ENCODE measurements around the gene MTARC1. TPM values are rescaled to one million over a fixed set of nuclear protein-coding genes. Genes with fewer than 3 reads are reported as not detected.

Gene MTARC1
- total RNA-seq, result 1.0 and 3.6 TPM in 2 replicates

- peak in 1 of 2 donors; percentile 50 for DNase-seq (ENCODE audit: low read depth in 2 of 2)
Measured at GRCh38 chr1:220786337-220787068, at the start of gene MTARC1. Gene MTARC1, plus strand, starts transcription at chr1:220786913. Its CDS starts 32 bp downstream, at chr1:220786945.

- no peak for DNase-seq (ENCODE audit: low read depth in 2 of 2)
Measured at GRCh38 chr1:220741349-220741748, 45.4 kb upstream of the MTARC1 start.

GRCh38 chr1:220741825-220742224, 44.9 kb upstream of the MTARC1 start:
- no peak for DNase-seq (ENCODE audit: low read depth in 2 of 2)

GRCh38 chr1:220742520-220742919, 44.2 kb upstream of the MTARC1 start:
- no peak for DNase-seq (ENCODE audit: low read depth in 2 of 2)

GRCh38 chr1:220746851-220747250, 39.9 kb upstream of the MTARC1 start:
- DNase-seq (ENCODE audit: low read depth in 2 of 2), result no peak

- no peak for DNase-seq (ENCODE audit: low read depth in 2 of 2)
Measured at GRCh38 chr1:220747437-220748088, 39.1 kb upstream of the MTARC1 start.

- DNase-seq (ENCODE audit: low read depth in 2 of 2), result peak; percentile 54 to 87
Measured at GRCh38 chr1:220748089-220748934, 38.4 kb upstream of the MTARC1 start, which contains the start of gene MTARC2. Gene MTARC2, plus strand, starts transcription at chr1:220748322. Its CDS starts 210 bp downstream, at chr1:220748532.

GRCh38 chr1:220748936-220749335, 37.8 kb upstream of the MTARC1 start:
- no peak for DNase-seq (ENCODE audit: low read depth in 2 of 2)

GRCh38 chr1:220750131-220750515, 36.6 kb upstream of the MTARC1 start:
- peak in 1 of 2 donors; percentile 18 for DNase-seq (ENCODE audit: low read depth in 2 of 2)

GRCh38 chr1:220751111-220751510, 35.6 kb upstream of the MTARC1 start:
- DNase-seq (ENCODE audit: low read depth in 2 of 2), result no peak

GRCh38 chr1:220754212-220754917, 32.3 kb upstream of the MTARC1 start:
- DNase-seq (ENCODE audit: low read depth in 2 of 2), result no peak

- no peak for DNase-seq (ENCODE audit: low read depth in 2 of 2)
Measured at GRCh38 chr1:220754918-220755295, 31.8 kb upstream of the MTARC1 start.

GRCh38 chr1:220755309-220755708, 31.4 kb upstream of the MTARC1 start:
- no peak for DNase-seq (ENCODE audit: low read depth in 2 of 2)

- no peak for DNase-seq (ENCODE audit: low read depth in 2 of 2)
Measured at GRCh38 chr1:220757441-220757840, 29.3 kb upstream of the MTARC1 start.

- no peak for DNase-seq (ENCODE audit: low read depth in 2 of 2)
Measured at GRCh38 chr1:220759147-220759546, 27.6 kb upstream of the MTARC1 start.

- DNase-seq (ENCODE audit: low read depth in 2 of 2), result no peak
Measured at GRCh38 chr1:220761688-220762427, 24.9 kb upstream of the MTARC1 start.

- DNase-seq (ENCODE audit: low read depth in 2 of 2), result no peak
Measured at GRCh38 chr1:220764757-220765156, 22.0 kb upstream of the MTARC1 start.

GRCh38 chr1:220767312-220768125, 19.2 kb upstream of the MTARC1 start:
- no peak for DNase-seq (ENCODE audit: low read depth in 2 of 2)

- DNase-seq (ENCODE audit: low read depth in 2 of 2), result no peak
Measured at GRCh38 chr1:220768126-220768601, 18.5 kb upstream of the MTARC1 start.

GRCh38 chr1:220769205-220769604, 17.5 kb upstream of the MTARC1 start:
- no peak for DNase-seq (ENCODE audit: low read depth in 2 of 2)

Measured in dermis microvascular lymphatic vessel endothelial cell (primary cell).